PFSK-1 (cell line): ENCODE measurements around the gene PAFAH1B2.
A peak's percentile ranks its signal among the peaks of the same experiment; 100 is the strongest.

ENCODE experiments used
- FOXP2 ChIP-seq: optimal IDR thresholded peaks from 2 replicates; pipeline ENCODE3; 2011; ENCODE audit warnings: borderline replicate concordance, control low read depth, inconsistent platforms; ENCODE audit not compliant: insufficient read depth; ENCODE audit errors: extremely low read length, extremely low read depth
- POLR2AphosphoS5 ChIP-seq: IDR thresholded peaks from 2 replicates; pipeline ENCODE4 v1.6.1; 2012; ENCODE audit warnings: low read depth, mild to moderate bottlenecking, control low read depth, low read length, moderate library complexity
- SIN3A ChIP-seq: IDR thresholded peaks from 2 replicates; pipeline ENCODE4 v1.6.1; 2012; ENCODE audit warnings: mild to moderate bottlenecking, low read length, moderate library complexity, borderline replicate concordance; ENCODE audit not compliant: insufficient read depth
- TAF1 ChIP-seq: IDR thresholded peaks from 2 replicates; pipeline ENCODE4 v1.6.1; 2012; ENCODE audit warnings: low read length, control low read depth, borderline replicate concordance; ENCODE audit not compliant: insufficient read depth
- TF ChIP-seq, protein P1 (sequence below), 2 experiments: IDR thresholded peaks; 2 replicates each; pipeline versions ENCODE4 v1.6.1 to v1.8.0; 2011 to 2012; ENCODE audit warnings: low read depth in 2 of 2, low read length in 2 of 2, control low read depth in 1 of 2, inconsistent platforms in 1 of 2, mild to moderate bottlenecking in 1 of 2, moderate library complexity in 1 of 2; ENCODE audit not compliant: insufficient read depth in 1 of 2

Gene PAFAH1B2

GRCh38 chr11:117166491-117166890 is 22.4 kb downstream of the PAFAH1B2 start:
- TF ChIP-seq SIN3A: no peak
- no peak for TF ChIP-seq FOXP2
- no peak for TF ChIP-seq POLR2AphosphoS5
- no peak for TF ChIP-seq TAF1
- TF ChIP-seq, protein P1, sequence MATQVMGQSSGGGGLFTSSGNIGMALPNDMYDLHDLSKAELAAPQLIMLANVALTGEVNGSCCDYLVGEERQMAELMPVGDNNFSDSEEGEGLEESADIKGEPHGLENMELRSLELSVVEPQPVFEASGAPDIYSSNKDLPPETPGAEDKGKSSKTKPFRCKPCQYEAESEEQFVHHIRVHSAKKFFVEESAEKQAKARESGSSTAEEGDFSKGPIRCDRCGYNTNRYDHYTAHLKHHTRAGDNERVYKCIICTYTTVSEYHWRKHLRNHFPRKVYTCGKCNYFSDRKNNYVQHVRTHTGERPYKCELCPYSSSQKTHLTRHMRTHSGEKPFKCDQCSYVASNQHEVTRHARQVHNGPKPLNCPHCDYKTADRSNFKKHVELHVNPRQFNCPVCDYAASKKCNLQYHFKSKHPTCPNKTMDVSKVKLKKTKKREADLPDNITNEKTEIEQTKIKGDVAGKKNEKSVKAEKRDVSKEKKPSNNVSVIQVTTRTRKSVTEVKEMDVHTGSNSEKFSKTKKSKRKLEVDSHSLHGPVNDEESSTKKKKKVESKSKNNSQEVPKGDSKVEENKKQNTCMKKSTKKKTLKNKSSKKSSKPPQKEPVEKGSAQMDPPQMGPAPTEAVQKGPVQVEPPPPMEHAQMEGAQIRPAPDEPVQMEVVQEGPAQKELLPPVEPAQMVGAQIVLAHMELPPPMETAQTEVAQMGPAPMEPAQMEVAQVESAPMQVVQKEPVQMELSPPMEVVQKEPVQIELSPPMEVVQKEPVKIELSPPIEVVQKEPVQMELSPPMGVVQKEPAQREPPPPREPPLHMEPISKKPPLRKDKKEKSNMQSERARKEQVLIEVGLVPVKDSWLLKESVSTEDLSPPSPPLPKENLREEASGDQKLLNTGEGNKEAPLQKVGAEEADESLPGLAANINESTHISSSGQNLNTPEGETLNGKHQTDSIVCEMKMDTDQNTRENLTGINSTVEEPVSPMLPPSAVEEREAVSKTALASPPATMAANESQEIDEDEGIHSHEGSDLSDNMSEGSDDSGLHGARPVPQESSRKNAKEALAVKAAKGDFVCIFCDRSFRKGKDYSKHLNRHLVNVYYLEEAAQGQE (IDR thresholded peaks at IDR 0.05; ENCODE audit: insufficient read depth in 1 of 2, low read depth in 2 of 2, low read length in 2 of 2): no peak

GRCh38 chr11:117169736-117170135 is 25.6 kb downstream of the PAFAH1B2 start:
- TF ChIP-seq, protein P1 (IDR thresholded peaks at IDR 0.05; ENCODE audit: insufficient read depth in 1 of 2, low read depth in 2 of 2, low read length in 2 of 2): no peak
- TF ChIP-seq POLR2AphosphoS5 (no peak), SIN3A (no peak)

GRCh38 chr11:117170210-117170609 is 26.1 kb downstream of the PAFAH1B2 start:
- TF ChIP-seq, protein P1 (IDR thresholded peaks at IDR 0.05; ENCODE audit: insufficient read depth in 1 of 2, low read depth in 2 of 2, low read length in 2 of 2): no peak

DNA sequence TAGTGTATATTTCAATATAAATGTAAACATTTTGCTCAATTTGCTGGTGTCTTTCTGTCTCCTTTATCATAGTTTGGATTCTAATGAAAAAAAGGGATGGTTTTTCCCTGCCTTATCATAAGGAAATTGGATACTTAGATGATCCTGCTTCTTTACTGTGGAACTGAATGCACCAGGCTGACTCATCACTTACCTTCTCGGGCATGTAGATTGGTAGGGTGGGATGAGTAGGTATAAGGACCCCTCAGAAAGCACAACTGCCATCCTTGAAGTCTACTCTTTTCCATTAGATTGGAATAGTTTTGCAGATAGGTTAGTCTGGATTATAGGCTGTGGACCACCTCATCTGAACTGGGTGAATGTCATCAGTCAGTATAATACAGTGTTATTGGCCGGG is 26.9 kb downstream of the PAFAH1B2 start:
- no peak for TF ChIP-seq FOXP2
- no peak for TF ChIP-seq TAF1
- TF ChIP-seq SIN3A: no peak
- TF ChIP-seq, protein P1 (IDR thresholded peaks at IDR 0.05; ENCODE audit: insufficient read depth in 1 of 2, low read depth in 2 of 2, low read length in 2 of 2): no peak
- no peak for TF ChIP-seq POLR2AphosphoS5

GRCh38 chr11:117171404-117172061 is 27.4 kb downstream of the PAFAH1B2 start:
- no peak for TF ChIP-seq FOXP2
- TF ChIP-seq POLR2AphosphoS5: peak; percentile 30; the same call in 1 of the 2 replicates

DNA sequence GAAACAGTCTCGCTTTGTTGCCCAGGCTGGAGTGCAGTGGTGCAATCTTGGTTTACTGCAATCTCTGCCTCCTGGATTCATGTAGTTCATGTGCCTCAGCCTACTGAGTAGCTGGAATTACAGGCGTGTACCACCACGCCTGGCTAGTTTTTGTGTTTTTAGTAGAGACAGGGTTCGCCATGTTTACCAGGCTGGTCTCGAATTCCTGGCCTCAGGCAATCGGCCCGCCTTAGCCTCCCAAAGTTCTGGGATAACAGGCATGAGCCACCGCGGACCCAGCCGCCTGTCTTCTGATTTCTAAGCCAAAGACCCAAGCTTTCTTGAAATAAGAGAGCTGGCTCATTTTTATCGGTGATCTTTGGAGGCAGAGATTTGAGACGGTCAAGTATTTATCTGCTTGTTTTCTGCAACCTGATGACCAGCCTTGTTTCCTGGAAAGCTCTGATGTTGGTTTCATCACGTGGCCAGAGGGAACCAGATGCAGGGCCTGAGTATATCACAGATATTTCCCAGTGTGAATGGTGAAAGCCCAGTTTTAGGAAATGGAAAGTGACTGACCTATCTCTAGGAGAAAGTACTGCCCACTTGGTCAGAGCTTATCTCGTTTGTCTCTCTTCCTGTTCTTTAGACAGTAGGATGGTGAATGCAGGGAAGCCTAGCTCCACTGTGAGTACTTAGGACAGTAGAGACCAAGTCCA is 28.8 kb downstream of the PAFAH1B2 start:
- no peak for TF ChIP-seq SIN3A
- TF ChIP-seq, protein P1 (IDR thresholded peaks at IDR 0.05; ENCODE audit: insufficient read depth in 1 of 2, low read depth in 2 of 2, low read length in 2 of 2): no peak
- TF ChIP-seq TAF1: no peak
- no peak for TF ChIP-seq FOXP2
- TF ChIP-seq POLR2AphosphoS5: no peak
